Ovary (tissue), 3 donors: Measurements from ENCODE around the gene IDI2.
"Not testable (repeated sequence)": the region's sequence is repeated elsewhere in the genome, so short reads cannot be mapped to it uniquely, and the experiment has no call there.

Experiments
- CTCF ChIP-seq, 3 donors: fragments of 450-650 bp in 2 of 3; fragments of 200-600 bp in 1 of 3; IDR thresholded peaks; one replicate each; pipeline versions ENCODE4 v1.5.1 to v1.8.0; 2016 to 2022; ENCODE audit warnings: antibody characterized with exemption in 3 of 3, mild to moderate bottlenecking in 1 of 3
- EP300 ChIP-seq: sonication (generic); formaldehyde crosslinking; IDR thresholded peaks from one replicate; pipeline ENCODE4 v1.6.1; 2017; ENCODE audit warnings: antibody characterized with exemption
- POLR2A ChIP-seq: fragments of 450-650 bp; IDR thresholded peaks from one replicate; pipeline ENCODE4 v1.6.1; 2017; ENCODE audit warnings: antibody characterized with exemption, mild to moderate bottlenecking, moderate library complexity
- donor health status: DM: no; HTN: no; CAD: no.

DNA sequence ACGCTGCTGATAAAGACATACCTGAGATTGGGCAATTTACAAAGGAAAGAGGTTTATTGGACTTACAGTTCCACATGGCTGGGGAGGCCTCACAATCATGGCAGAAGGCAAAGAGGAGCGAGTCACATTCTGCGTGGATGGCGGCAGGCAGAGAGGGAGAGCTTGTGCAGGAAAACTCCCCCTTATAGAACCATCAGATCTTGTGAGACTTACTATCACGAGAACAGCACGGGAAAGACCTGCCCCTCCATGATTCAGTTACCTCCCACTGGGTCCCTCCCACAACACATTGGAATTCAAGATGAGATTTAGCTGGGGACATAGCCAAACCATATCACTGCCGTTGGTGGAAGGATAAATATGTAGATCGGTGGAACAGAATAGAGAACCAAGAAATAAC, 41.1 kb upstream of the IDI2 start:
- not testable (repeated sequence) for TF ChIP-seq CTCF (IDR thresholded peaks at IDR 0.05); POLR2A; EP300
